GM12872 (cell line): ENCODE data around the gene CPED1.

Source experiments
- TF ChIP-seq, protein P1 (sequence below): IDR thresholded peaks from 3 replicates; pipeline ENCODE4 v1.5.1; 2011; ENCODE audit warnings: low read depth, mild to moderate bottlenecking, low read length, moderate library complexity; ENCODE audit not compliant: insufficient read depth

CPED1 gene

DNA sequence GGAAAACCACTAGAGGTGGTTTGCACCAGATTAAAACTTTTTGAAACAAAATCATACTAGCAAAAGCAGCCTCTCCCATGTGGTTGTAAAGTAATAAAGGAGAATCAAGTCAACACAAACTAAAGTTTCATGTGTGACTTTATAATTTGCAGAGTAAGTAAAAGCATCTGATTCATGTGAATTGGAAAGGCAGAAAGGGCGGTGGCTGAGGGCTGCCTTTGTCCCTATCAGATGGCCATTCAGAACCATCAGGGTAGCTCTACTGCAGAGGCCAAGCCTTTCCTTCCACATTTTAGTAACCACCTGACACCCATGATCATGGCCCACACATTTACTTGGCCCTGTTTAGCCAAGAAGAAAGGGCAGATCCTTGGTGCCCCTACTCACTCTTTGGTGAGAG lies 356.0 kb downstream of the CPED1 start:
- TF ChIP-seq, protein P1, sequence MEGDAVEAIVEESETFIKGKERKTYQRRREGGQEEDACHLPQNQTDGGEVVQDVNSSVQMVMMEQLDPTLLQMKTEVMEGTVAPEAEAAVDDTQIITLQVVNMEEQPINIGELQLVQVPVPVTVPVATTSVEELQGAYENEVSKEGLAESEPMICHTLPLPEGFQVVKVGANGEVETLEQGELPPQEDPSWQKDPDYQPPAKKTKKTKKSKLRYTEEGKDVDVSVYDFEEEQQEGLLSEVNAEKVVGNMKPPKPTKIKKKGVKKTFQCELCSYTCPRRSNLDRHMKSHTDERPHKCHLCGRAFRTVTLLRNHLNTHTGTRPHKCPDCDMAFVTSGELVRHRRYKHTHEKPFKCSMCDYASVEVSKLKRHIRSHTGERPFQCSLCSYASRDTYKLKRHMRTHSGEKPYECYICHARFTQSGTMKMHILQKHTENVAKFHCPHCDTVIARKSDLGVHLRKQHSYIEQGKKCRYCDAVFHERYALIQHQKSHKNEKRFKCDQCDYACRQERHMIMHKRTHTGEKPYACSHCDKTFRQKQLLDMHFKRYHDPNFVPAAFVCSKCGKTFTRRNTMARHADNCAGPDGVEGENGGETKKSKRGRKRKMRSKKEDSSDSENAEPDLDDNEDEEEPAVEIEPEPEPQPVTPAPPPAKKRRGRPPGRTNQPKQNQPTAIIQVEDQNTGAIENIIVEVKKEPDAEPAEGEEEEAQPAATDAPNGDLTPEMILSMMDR: no peak
